Measurements from ENCODE around the gene PSD2. TPM values are rescaled to one million over a fixed set of nuclear protein-coding genes. Genes with fewer than 3 reads are reported as not detected.

Gene PSD2
- total RNA-seq, 1 experiment from 2014 or later = not detected

DNA sequence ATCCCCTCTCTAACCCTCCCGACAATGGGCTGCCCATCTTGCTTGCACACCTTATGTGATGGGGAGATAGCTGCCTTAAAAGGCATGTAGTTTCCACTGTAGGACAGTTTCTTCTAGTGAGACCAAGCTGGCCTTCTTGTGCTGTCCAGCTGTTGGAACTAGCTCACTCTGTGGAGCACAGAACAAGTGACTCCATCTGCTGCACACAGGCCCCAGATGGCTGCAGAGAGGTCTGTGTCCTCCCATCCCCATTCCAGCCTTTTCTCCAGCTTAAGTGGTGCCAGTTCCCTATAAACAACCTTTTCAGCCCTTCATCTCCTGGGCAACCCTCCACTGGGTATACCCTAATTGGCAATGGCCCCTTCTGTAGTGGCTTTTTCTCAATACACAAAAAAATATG, 18.7 kb upstream of the PSD2 start:
- no peak for TF ChIP-seq EZH2phosphoT487 (IDR thresholded peaks at IDR 0.05; ENCODE audit: borderline replicate concordance, low read length)
- no peak for TF ChIP-seq EZH2 (IDR thresholded peaks at IDR 0.05; ENCODE audit: low read length, unreplicated experiment)
- TF ChIP-seq CTCF (conservative IDR thresholded peaks at IDR 0.05; ENCODE audit: low read depth, low read length) = no peak
- Histone ChIP-seq H3F3A (ENCODE audit: low read length, unreplicated experiment) (no peaks in the 10 kb centered on the region), H3K4me3 (ENCODE audit: low read length) (no peak overlapping the region), H3K9ac (ENCODE audit: low read length) (no peak overlapping the region), H3K9me3 (ENCODE audit: low read length) (no peaks in the 10 kb centered on the region), H2AFZ (ENCODE audit: low read length) (no peak overlapping the region), H3K4me2 (ENCODE audit: low read length) (no peak overlapping the region), H3K9me2 (replicated peaks; ENCODE audit: low read length) (no peaks in the 10 kb centered on the region), H3K36me3 (ENCODE audit: low read depth, low read length) (no peaks in the 10 kb centered on the region), H3K4me1 (ENCODE audit: insufficient read depth, low read length) (no peaks in the 10 kb centered on the region), H3K27ac (ENCODE audit: low read length) (no peak overlapping the region), H3K27me3 (ENCODE audit: low read length) (peaks cover 8% of the 10 kb centered on the region; the same call in 1 of the 2 replicates), H3K79me2 (ENCODE audit: low read length) (no peaks in the 10 kb centered on the region), H4K20me1 (ENCODE audit: low read length) (no peaks in the 10 kb centered on the region)
- CTCF ChIA-PET = no interaction called here
- no peak for DNase-seq
- POLR2A ChIA-PET (ENCODE audit: unreplicated experiment) = no interaction called here
- intact Hi-C loops (cut with micrococcal nuclease) = no loop called here
- BruUV-seq (replicated peaks) = no TSS peak
- no peak for ATAC-seq

GRCh38 chr5:139783436-139783965, 12.1 kb upstream of the PSD2 start:
- Histone ChIP-seq H3K4me1 (ENCODE audit: insufficient read depth, low read length) (no peaks in the 10 kb centered on the region), H3F3A (ENCODE audit: low read length, unreplicated experiment) (no peaks in the 10 kb centered on the region), H3K9me2 (replicated peaks; ENCODE audit: low read length) (no peaks in the 10 kb centered on the region), H4K20me1 (ENCODE audit: low read length) (no peaks in the 10 kb centered on the region), H3K27me3 (ENCODE audit: low read length) (peaks cover 6% of the 10 kb centered on the region; the same call in 1 of the 2 replicates), H3K4me3 (ENCODE audit: low read length) (no peak overlapping the region), H3K9ac (ENCODE audit: low read length) (no peak overlapping the region), H3K36me3 (ENCODE audit: low read depth, low read length) (no peaks in the 10 kb centered on the region), H3K9me3 (ENCODE audit: low read length) (no peaks in the 10 kb centered on the region), H3K27ac (ENCODE audit: low read length) (no peak overlapping the region), H3K4me2 (ENCODE audit: low read length) (no peak overlapping the region), H3K79me2 (ENCODE audit: low read length) (no peaks in the 10 kb centered on the region), H2AFZ (ENCODE audit: low read length) (no peak overlapping the region)
- TF ChIP-seq EZH2 (IDR thresholded peaks at IDR 0.05; ENCODE audit: low read length, unreplicated experiment) (no peak), CTCF (conservative IDR thresholded peaks at IDR 0.05; ENCODE audit: low read depth, low read length) (no peak), EZH2phosphoT487 (IDR thresholded peaks at IDR 0.05; ENCODE audit: borderline replicate concordance, low read length) (no peak)
- BruUV-seq (replicated peaks) = no TSS peak
- CTCF ChIA-PET = interaction anchor here (0.6 to 0.7 kb wide), 4 partner anchors 10 to 239 kb away, joined by 3 to 16 read pairs (median 8); no protein-coding TSS in a partner anchor
- POLR2A ChIA-PET (ENCODE audit: unreplicated experiment) = no interaction called here
- intact Hi-C loops (cut with micrococcal nuclease) = no loop called here
- ATAC-seq (no peak), DNase-seq (no peak)

GRCh38 chr5:139784488-139784887, 11.1 kb upstream of the PSD2 start:
- H3K4me3 ChIP-seq (ENCODE audit: low read length) = no peak overlapping the region
- no peaks in the 10 kb centered on the region for H3K9me2 ChIP-seq (replicated peaks; ENCODE audit: low read length)
- no TSS peak for BruUV-seq (replicated peaks)
- no peaks in the 10 kb centered on the region for H3K36me3 ChIP-seq (ENCODE audit: low read depth, low read length)
- no peak overlapping the region for H3K9ac ChIP-seq (ENCODE audit: low read length)
- ATAC-seq (no peak), DNase-seq (no peak)
- no peaks in the 10 kb centered on the region for H3K9me3 ChIP-seq (ENCODE audit: low read length)
- CTCF ChIA-PET = no interaction called here
- no peak for TF ChIP-seq CTCF (conservative IDR thresholded peaks at IDR 0.05; ENCODE audit: low read depth, low read length)
- no peak for TF ChIP-seq EZH2phosphoT487 (IDR thresholded peaks at IDR 0.05; ENCODE audit: borderline replicate concordance, low read length)
- no peak for TF ChIP-seq EZH2 (IDR thresholded peaks at IDR 0.05; ENCODE audit: low read length, unreplicated experiment)
- H2AFZ ChIP-seq (ENCODE audit: low read length) = no peak overlapping the region
- H3K27ac ChIP-seq (ENCODE audit: low read length) = no peak overlapping the region
- no peak overlapping the region for H3K4me2 ChIP-seq (ENCODE audit: low read length)
- peaks cover 6% of the 10 kb centered on the region; the same call in 1 of the 2 replicates for H3K27me3 ChIP-seq (ENCODE audit: low read length)
- H4K20me1 ChIP-seq (ENCODE audit: low read length) = no peaks in the 10 kb centered on the region
- POLR2A ChIA-PET (ENCODE audit: unreplicated experiment) = no interaction called here
- H3K4me1 ChIP-seq (ENCODE audit: insufficient read depth, low read length) = no peaks in the 10 kb centered on the region
- intact Hi-C loops (cut with micrococcal nuclease) = no loop called here
- H3F3A ChIP-seq (ENCODE audit: low read length, unreplicated experiment) = no peaks in the 10 kb centered on the region
- no peaks in the 10 kb centered on the region for H3K79me2 ChIP-seq (ENCODE audit: low read length)
